Measurements from ENCODE around the gene NFATC1. TPM values are rescaled to one million over a fixed set of nuclear protein-coding genes. Genes with fewer than 3 reads are reported as not detected.
A peak's percentile ranks its signal among the peaks of the same experiment; 100 is the strongest.
"Not testable (repeated sequence)": the region's sequence is repeated elsewhere in the genome, so short reads cannot be mapped to it uniquely, and the experiment has no call there.

Gene NFATC1
- total RNA-seq, 1 donor from 2014 or later: 1.1 TPM

- no peak for DNase-seq (ENCODE audit: low read depth)
These were observed 80.5 kb downstream of the NFATC1 start for GRCh38 chr18:79476031-79476917.

DNA sequence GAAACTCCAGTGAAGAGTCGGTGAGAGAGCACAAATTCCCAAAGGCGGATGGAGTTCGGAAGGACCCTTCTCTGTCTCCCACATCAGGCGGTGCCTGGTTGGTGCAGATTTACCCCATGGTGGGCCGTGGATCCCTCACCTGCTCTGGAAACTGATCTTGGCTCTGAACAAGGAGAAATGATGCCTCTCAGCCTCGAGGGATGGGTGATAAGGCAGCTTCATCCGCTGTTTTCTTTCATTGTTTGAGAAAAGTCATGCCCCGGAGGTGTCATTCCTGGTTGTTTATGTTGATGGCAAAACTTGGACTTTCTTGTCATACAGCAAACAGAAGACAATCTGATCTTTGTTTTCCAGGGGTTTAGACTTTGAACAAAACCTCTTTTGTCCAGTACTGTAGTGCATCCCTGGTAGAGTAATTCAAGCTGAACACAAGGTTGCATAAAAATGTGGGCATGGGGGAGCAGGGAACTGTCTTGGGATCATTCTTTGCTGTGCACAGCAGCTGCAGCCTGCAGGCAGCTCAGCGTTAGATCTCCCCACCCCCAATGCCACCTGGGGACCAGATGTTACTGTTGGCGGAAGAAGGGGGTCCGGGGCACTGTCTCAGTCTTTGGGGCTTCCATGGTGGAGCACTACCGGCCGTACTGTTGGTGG, 81.3 kb downstream of the NFATC1 start:
- DNase-seq (ENCODE audit: low read depth): no peak

GRCh38 chr18:79477711-79478483, 82.2 kb downstream of the NFATC1 start:
- DNase-seq (ENCODE audit: low read depth): no peak

DNA sequence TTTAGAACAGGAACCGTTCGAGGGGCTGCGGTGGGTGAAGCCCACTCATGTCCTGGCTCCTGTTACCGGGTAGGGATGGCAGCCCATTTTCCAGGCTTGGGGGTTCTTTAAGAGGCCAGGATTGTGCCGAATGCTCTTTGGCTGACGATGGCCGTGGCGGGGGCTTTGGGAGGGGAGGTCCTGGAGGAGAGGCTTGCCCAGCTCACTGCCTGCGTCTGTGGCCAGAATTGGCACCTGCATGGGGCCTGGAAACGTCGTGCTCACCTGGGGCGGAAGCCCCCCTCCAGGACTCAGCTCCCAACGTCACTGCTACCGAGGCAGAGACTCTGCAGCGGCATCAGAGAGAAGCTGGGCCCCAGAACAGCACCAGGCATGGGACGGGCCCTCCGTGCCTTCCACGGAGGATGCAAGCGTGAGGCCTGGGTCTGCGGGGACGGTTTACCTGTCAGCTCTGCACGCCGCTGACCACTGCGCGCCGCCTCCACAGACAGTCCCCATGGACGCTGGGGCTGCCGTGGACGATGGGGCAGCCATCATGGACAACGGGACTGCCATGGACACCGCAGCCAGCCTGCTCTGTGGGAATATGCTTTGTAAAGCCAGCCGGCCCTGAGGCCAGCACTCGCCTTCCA, 82.9 kb downstream of the NFATC1 start:
- DNase-seq (ENCODE audit: low read depth): no peak

GRCh38 chr18:79479116-79479760, 83.5 kb downstream of the NFATC1 start:
- DNase-seq (ENCODE audit: low read depth): no peak

- DNase-seq (ENCODE audit: low read depth): no peak
These were observed 84.0 kb downstream of the NFATC1 start for GRCh38 chr18:79479761-79480161.

- no peak for DNase-seq (ENCODE audit: low read depth)
These were observed 84.7 kb downstream of the NFATC1 start for GRCh38 chr18:79480171-79481045.

GRCh38 chr18:79481046-79481790, 85.5 kb downstream of the NFATC1 start:
- DNase-seq (ENCODE audit: low read depth): no peak

GRCh38 chr18:79483393-79483792, 87.7 kb downstream of the NFATC1 start:
- not testable (repeated sequence) for DNase-seq (ENCODE audit: low read depth)

GRCh38 chr18:79483971-79484491, 88.3 kb downstream of the NFATC1 start:
- DNase-seq (ENCODE audit: low read depth): no peak

DNA sequence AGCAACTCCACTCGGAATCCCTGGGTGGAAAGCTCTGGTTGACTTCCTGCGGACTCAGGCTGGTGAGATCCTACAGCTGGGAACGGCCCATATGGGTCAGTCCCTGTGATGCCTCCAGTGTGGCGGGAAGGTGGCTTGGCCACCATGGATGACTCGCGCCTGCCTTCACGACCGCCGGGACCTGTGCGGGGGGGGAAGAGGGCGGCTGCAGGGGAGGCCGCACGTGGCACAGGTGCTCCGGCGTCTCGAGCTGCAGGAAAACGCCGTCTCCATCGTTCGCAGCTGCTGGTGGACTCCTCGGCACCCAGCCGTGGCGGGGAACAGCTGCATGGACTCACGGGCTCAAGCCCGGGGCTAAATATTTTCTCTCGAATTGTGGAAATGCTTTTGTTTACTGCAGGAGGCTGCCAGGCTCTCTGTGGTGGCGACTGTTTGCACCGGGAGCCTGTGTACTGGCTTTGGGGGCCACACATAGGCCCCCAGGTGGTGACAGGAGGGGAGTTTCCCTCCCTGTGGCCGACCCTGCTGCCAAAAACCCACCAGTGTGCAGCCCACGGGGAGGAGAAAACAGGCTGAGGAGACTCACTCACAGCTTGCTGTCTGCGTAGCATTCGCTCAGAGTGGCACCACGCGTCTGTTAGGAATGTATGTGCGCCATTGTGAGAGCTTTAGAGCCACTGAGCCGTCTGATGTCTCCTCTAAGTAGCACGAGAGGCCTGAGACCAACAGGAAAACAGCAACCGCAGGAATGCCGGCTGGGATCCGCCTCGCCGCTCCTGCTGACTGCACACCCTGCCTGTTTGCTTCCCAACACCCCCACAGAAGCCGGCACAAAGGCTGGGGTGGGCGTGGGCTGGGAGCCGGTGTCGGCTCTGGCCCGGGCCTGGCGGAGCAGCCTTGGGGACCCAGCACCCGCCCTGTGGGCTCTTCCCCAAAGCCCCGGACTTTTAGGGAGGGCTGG, 89.2 kb downstream of the NFATC1 start:
- peak; percentile 93 for DNase-seq (ENCODE audit: low read depth)

GRCh38 chr18:79485788-79486355, 90.1 kb downstream of the NFATC1 start:
- DNase-seq (ENCODE audit: low read depth): peak; percentile 50

DNA sequence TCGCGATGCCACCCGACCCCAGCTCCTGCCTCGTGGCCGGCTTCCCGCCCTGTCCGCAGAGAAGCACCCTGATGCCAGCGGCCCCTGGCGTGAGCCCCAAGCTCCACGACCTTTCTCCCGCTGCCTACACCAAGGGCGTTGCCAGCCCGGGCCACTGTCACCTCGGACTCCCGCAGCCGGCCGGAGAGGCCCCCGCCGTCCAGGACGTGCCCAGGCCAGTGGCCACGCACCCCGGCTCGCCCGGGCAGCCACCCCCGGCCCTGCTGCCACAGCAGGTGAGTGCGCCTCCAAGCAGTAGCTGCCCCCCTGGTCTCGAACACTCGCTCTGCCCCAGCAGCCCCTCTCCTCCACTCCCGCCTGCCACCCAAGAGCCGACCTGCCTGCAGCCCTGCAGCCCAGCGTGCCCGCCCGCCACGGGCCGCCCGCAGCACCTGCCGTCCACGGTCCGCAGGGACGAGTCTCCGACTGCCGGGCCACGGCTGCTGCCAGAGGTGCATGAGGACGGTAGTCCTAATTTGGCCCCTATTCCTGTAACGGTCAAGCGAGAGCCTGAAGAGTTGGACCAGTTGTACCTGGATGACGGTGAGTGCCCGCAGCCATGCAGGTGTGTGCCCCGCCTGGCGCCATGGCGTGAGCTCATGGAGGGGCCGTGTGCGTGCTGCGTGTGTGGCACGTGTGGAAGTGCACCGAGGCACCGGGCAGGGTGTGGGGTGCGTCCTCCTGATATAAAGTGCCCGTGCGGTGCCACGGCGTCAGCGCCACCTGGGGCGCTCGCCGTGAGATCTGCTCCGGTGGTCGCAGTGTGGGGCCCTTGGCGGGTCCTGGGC, 90.8 kb downstream of the NFATC1 start:
- DNase-seq (ENCODE audit: low read depth): no peak

DNA sequence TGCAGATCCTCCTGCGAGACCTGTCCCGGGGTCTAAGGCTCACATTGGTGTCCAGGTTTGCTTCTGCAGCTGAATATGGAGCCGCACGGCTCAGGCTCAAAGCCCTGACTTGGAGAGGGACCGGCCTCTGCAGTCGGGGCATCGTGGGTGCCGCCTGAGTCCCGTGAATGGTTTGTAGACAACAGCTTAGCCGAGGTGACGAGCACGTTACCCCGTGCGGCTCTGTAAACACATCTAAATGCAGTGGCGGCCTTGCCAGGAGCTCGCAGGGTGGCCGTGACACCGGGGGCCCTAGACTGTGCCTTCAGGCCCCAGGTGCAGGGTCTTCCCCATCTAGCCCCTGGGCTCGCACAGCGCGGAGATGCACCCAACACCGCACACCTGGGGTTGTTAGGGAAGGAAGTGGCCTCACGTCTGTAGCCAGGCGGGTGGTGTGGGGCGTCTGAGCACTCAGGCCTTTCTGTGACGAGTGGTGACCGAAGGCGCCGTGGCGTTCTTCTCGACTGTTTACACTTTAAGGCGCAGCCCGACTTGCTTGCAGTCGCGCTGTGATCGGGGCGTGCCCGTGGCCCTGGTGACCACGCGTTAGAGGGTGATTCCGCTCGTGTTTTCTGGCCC, 91.6 kb downstream of the NFATC1 start:
- no peak for DNase-seq (ENCODE audit: low read depth)

DNA sequence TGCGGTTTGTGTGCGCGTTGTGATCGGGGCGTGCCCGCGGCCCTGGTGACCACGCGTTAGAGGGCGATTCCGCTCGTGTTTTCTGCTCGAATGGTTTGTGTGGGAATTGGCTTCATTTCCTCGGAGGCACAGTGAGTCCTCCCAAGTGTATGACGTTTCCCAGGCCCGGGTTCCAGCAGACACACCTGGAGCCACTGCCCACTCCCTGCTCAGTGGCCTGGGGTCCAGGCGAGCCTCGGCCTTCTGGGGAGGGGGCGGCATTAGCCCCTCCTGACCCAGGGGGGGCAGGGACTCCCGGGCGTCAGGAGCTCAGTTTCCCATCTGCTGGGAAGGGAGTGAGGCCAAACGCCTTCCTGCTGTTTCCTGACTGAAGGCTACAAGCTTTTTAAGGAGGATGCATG, 92.1 kb downstream of the NFATC1 start:
- no peak for DNase-seq (ENCODE audit: low read depth)

- DNase-seq (ENCODE audit: low read depth): no peak
These were observed 92.8 kb downstream of the NFATC1 start for GRCh38 chr18:79488311-79489050.

Measured in renal cortical epithelial cell (primary cell).